ENCODE data around the gene RNF114. TPM values are rescaled to one million over a fixed set of nuclear protein-coding genes. Genes with fewer than 3 reads are reported as not detected.

Gene RNF114
- total and polyA plus RNA-seq, 2 donors (not counting 3 experiments of a cell fraction or from before 2014, with no cell fraction given) = 45.8 to 81.7 TPM

GRCh38 chr20:49906615-49907154, 29.5 kb upstream of the RNF114 start:
- CTCF ChIA-PET = interaction anchor here (1.0 to 1.1 kb wide), 3 partner anchors 18 to 60 kb away, joined by 3 to 7 read pairs (median 3); no protein-coding TSS in a partner anchor
- Histone ChIP-seq H3K9me1 (replicated peaks; ENCODE audit: control insufficient read depth, extremely low read depth, insufficient read depth, low read length) (no peaks in the 10 kb centered on the region), H3K27ac (ENCODE audit: insufficient read depth, low read depth, low read length) (no peak overlapping the region), H3K36me3 (ENCODE audit: control insufficient read depth in 2 of 2, extremely low read depth in 1 of 2, insufficient read depth in 2 of 2, low read length in 2 of 2) (peaks cover 4 to 29% of the 10 kb centered on the region in 2 experiments), H3K4me1 (ENCODE audit: control insufficient read depth, extremely low read depth, insufficient read depth, low read length) (no peaks in the 10 kb centered on the region), H3K27me3 (ENCODE audit: control insufficient read depth in 2 of 2, insufficient read depth in 2 of 2, low read length in 2 of 2) (no peaks in the 10 kb centered on the region), H3K9me3 (replicated peaks; ENCODE audit: control insufficient read depth, insufficient read depth, low read length) (no peaks in the 10 kb centered on the region), H4K20me1 (replicated peaks; ENCODE audit: control insufficient read depth, extremely low read depth, insufficient read depth, low read length) (no peaks in the 10 kb centered on the region), H3K79me2 (ENCODE audit: control insufficient read depth, insufficient read depth, low read length) (peaks cover 6% of the 10 kb centered on the region), H3K9ac (replicated peaks; ENCODE audit: extremely low read depth, insufficient read depth, low read length) (no peak overlapping the region), H3K4me3 (replicated peaks in 1 of 3; ENCODE audit: insufficient read depth in 1 of 3, low read depth in 1 of 3, low read length in 3 of 3) (no peak overlapping the region), H3K4me2 (ENCODE audit: insufficient read depth, low read length) (no peak overlapping the region), H2AFZ (ENCODE audit: low read depth, low read length) (no peak overlapping the region)
- DNase-seq (ENCODE audit: low read depth, low spot score) (no peak), FAIRE-seq (no peak)
- POLR2A ChIA-PET = no interaction called here
- dilution Hi-C loops (cut with MboI; ENCODE audit: extremely low pct_ligation_motif_present, low sequenced_read_pairs) (no loop called here), intact Hi-C loops (cut with micrococcal nuclease) (no loop called here)
- BruUV-seq (replicated peaks) = no TSS peak
- no peak for TF ChIP-seq POLR2A (IDR thresholded peaks at IDR 0.05; ENCODE audit: low read depth, low read length)
- TF ChIP-seq MYC (IDR thresholded peaks at IDR 0.05; ENCODE audit: low read depth, low read length) = no peak
- TF ChIP-seq POLR2AphosphoS5 (IDR thresholded peaks at IDR 0.05; ENCODE audit: insufficient read depth, low read depth, low read length) = no peak
- TF ChIP-seq EZH2 (IDR thresholded peaks at IDR 0.05; ENCODE audit: borderline replicate concordance, low read depth, low read length, severe bottlenecking) = no peak
- no peak for TF ChIP-seq GATA2 (IDR thresholded peaks at IDR 0.05; ENCODE audit: insufficient read depth, insufficient read length, low read depth, low read length)
- TF ChIP-seq JUN (IDR thresholded peaks at IDR 0.05; ENCODE audit: borderline replicate concordance, insufficient read depth, insufficient read length, low read depth) = no peak
- TF ChIP-seq, protein P1, sequence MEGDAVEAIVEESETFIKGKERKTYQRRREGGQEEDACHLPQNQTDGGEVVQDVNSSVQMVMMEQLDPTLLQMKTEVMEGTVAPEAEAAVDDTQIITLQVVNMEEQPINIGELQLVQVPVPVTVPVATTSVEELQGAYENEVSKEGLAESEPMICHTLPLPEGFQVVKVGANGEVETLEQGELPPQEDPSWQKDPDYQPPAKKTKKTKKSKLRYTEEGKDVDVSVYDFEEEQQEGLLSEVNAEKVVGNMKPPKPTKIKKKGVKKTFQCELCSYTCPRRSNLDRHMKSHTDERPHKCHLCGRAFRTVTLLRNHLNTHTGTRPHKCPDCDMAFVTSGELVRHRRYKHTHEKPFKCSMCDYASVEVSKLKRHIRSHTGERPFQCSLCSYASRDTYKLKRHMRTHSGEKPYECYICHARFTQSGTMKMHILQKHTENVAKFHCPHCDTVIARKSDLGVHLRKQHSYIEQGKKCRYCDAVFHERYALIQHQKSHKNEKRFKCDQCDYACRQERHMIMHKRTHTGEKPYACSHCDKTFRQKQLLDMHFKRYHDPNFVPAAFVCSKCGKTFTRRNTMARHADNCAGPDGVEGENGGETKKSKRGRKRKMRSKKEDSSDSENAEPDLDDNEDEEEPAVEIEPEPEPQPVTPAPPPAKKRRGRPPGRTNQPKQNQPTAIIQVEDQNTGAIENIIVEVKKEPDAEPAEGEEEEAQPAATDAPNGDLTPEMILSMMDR (IDR thresholded peaks at IDR 0.05; ENCODE audit: extremely low read depth in 1 of 2, insufficient read depth in 1 of 2, low read depth in 1 of 2, low read length in 2 of 2) = no peak
- no peak for TF ChIP-seq MAX (IDR thresholded peaks at IDR 0.05; ENCODE audit: insufficient read depth, insufficient read length)
- no peak for TF ChIP-seq FOS (IDR thresholded peaks at IDR 0.05; ENCODE audit: borderline replicate concordance, insufficient read depth, low read length)

All from endothelial cell of umbilical vein (primary cell).